ENCODE results near the gene PRRT2.

PRRT2 gene

DNA sequence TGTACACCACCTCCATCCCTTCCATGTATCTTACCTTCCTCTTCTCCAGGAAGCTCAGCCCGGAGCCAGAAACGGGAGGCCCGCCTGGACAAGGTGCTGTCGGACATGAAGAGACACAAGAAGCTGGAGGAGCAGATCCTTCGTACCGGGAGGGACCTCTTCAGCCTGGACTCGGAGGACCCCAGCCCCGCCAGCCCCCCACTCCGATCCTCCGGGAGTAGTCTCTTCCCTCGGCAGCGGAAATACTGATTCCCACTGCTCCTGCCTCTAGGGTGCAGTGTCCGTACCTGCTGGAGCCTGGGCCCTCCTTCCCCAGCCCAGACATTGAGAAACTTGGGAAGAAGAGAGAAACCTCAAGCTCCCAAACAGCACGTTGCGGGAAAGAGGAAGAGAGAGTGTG lies 7.5 kb downstream of the PRRT2 start:
- Histone ChIP-seq H3K27ac (no peak overlapping the region), H3K4me3 (peak overlapping the region; percentile 81)
- peak; percentile 74 for DNase-seq (ENCODE audit: low spot score)
- TF ChIP-seq, protein P1, sequence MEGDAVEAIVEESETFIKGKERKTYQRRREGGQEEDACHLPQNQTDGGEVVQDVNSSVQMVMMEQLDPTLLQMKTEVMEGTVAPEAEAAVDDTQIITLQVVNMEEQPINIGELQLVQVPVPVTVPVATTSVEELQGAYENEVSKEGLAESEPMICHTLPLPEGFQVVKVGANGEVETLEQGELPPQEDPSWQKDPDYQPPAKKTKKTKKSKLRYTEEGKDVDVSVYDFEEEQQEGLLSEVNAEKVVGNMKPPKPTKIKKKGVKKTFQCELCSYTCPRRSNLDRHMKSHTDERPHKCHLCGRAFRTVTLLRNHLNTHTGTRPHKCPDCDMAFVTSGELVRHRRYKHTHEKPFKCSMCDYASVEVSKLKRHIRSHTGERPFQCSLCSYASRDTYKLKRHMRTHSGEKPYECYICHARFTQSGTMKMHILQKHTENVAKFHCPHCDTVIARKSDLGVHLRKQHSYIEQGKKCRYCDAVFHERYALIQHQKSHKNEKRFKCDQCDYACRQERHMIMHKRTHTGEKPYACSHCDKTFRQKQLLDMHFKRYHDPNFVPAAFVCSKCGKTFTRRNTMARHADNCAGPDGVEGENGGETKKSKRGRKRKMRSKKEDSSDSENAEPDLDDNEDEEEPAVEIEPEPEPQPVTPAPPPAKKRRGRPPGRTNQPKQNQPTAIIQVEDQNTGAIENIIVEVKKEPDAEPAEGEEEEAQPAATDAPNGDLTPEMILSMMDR (IDR thresholded peaks at IDR 0.05), result no peak

- peak within 1 kb of the TSS; percentile 81 for H3K4me3 ChIP-seq
- TF ChIP-seq, protein P1 (IDR thresholded peaks at IDR 0.05), result no peak
- DNase-seq (ENCODE audit: low spot score), result peak; percentile 82
- H3K27ac ChIP-seq, result peak within 1 kb of the TSS; percentile 75 to 87
Observed at GRCh38 chr16:29820271-29820701, 8.3 kb downstream of the PRRT2 start, which contains the start of gene MVP. Gene MVP (plus strand): TSS chr16:29820462. CDS start chr16:29830550, 10,088 bp downstream.

GRCh38 chr16:29820730-29821642 lies 9.0 kb downstream of the PRRT2 start:
- Histone ChIP-seq H3K27ac (peak overlapping the region; percentile 75 to 87), H3K4me3 (peak overlapping the region; percentile 81)
- peak; percentile 80 for DNase-seq (ENCODE audit: low spot score)
- TF ChIP-seq, protein P1 (IDR thresholded peaks at IDR 0.05), result no peak

DNA sequence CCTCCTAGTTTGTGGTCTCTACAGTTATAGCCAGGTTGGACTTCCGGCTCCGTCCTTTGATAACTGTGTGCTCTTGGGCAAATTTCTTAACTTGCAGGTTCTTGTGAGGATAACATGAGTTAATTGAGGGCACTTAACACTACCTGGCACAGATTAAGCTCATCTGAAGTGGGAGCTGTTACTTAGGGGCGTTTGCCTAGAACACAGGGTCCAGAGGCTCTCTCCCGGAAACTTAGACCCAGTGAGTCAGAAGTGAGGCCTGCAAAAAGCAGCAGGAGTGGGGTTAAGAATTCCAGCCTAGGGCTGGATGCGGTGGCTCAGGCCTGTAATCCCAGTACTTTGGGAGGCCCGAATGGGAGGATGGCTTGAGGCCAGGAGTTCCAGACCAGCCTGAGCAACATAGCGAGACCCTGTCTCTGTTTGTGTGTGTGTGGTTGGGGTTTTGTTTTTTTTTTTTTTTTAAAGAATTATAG lies 9.7 kb downstream of the PRRT2 start:
- TF ChIP-seq, protein P1 (IDR thresholded peaks at IDR 0.05), result no peak
- H3K4me3 ChIP-seq, result peak overlapping the region; percentile 81
- DNase-seq (ENCODE audit: low spot score), result peak; percentile 74
- peak overlapping the region; percentile 75 to 87 for H3K27ac ChIP-seq

DNA sequence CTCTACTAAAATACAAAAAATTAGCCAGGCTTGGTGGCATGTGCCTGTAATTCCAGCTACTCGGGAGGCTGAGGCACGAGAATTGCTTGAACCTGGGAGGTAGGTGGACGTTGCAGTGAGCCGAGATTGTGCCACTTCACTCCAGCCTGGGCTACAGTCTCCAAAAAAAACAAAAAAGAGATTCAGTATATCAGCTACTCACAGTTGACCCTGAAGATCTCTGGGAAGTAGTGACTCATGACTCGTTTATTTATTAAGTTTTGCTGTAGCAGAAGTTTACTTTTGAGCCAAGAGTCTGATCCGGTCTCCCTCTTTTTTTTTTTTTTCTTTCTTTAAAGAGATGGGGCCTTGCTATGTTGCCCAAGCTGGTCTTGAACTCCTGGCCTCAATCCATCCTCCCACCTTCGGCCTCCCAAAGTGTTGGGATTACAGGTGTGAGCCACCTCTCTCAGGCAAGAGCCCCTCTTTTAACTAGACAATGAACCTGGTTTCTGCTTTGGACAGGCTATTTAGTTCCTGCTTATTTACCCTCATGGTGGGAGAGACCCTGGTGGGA lies 12.7 kb downstream of the PRRT2 start:
- TF ChIP-seq, protein P1 (IDR thresholded peaks at IDR 0.05), result no peak
- DNase-seq (ENCODE audit: low spot score), result no peak
- Histone ChIP-seq H3K4me3 (peak overlapping the region; percentile 51), H3K27ac (peak overlapping the region; percentile 15 to 78)

DNA sequence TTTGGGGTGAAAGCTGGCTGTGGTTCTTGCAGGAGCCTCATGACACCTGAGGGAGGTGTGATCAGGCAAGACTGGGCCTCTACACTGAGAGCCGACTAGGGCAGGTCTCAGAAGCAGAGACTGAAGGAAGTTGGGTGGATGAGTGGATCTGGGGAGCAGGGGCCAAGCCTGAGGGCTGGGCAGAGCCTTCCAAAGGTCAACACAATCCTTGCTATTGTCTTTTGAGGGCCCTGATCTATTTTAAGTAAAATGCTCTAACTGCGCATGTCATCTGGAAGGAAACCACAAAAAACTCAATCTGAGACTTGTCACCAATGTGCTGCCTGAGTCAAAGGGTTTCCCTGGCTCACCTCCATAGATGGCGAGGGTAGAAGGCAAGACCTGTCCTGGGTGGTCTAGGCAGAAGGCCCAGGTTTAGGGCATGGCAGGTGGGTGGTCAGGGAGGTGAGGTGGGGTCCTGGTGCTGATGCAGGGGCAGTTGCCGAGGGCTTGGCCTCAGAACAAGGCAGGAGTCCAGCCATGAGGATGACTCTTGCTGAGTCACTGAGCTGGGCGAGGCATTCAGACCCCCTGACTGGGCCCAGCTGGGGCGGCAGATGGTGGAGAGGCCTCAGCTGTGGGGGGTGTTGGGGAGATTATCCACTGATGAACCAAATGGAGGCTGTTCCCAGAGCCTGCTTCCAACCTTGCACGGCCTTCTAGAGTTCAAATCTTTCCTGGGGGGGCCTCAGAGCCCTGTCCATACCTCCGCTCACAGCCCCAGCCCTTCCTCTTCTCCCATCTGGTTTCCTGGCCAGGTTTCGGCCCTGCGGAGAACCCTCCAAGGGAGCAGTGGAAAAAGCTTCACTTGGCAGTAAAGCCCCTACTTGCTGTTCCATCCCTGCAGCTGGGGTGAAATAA lies 13.4 kb downstream of the PRRT2 start:
- TF ChIP-seq, protein P1 (IDR thresholded peaks at IDR 0.05), result no peak
- peak; percentile 78 for DNase-seq (ENCODE audit: low spot score)
- peak overlapping the region; percentile 15 to 78 for H3K27ac ChIP-seq
- H3K4me3 ChIP-seq, result peak overlapping the region; percentile 51

All from coronary artery (tissue), 2 donors.